NT2/D1 (cell line): ENCODE data around the gene ARMC9.

Experiments
- SUZ12 ChIP-seq: IDR thresholded peaks from 2 replicates; pipeline ENCODE4 v1.6.1; 2011; ENCODE audit not compliant: insufficient read length, insufficient read depth; ENCODE audit errors: extremely low read depth
- YY1 ChIP-seq: IDR thresholded peaks from 2 replicates; pipeline ENCODE4 v1.6.1; 2011; ENCODE audit not compliant: insufficient read length, insufficient read depth
- ZNF274 ChIP-seq: IDR thresholded peaks from 2 replicates; pipeline ENCODE4 v1.6.1; 2011; ENCODE audit warnings: mild to moderate bottlenecking, low read depth, low read length

DNA sequence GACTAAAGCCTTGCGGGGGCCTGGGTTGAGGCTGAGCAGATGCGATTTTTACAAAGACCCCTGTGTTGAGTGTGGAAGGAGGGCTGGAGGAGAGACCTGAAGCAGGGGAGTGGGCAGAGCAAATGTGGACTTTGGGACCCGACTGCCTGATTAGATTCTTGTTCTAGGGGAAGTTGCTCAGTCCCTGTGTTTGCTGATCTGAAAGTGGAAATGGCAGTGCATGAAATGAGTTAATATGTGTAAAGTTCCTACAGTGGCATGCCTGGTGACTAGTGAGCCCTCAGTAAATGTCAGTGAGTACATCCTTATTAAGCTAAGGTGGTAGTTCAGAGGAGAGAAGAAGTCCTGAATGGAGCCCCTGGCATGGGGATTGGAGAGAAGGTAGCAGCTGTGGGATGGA lies 52.3 kb downstream of the ARMC9 start:
- TF ChIP-seq YY1 (no peak), SUZ12 (no peak), ZNF274 (no peak)
